Measurements from ENCODE around the gene SYT7.

DNA sequence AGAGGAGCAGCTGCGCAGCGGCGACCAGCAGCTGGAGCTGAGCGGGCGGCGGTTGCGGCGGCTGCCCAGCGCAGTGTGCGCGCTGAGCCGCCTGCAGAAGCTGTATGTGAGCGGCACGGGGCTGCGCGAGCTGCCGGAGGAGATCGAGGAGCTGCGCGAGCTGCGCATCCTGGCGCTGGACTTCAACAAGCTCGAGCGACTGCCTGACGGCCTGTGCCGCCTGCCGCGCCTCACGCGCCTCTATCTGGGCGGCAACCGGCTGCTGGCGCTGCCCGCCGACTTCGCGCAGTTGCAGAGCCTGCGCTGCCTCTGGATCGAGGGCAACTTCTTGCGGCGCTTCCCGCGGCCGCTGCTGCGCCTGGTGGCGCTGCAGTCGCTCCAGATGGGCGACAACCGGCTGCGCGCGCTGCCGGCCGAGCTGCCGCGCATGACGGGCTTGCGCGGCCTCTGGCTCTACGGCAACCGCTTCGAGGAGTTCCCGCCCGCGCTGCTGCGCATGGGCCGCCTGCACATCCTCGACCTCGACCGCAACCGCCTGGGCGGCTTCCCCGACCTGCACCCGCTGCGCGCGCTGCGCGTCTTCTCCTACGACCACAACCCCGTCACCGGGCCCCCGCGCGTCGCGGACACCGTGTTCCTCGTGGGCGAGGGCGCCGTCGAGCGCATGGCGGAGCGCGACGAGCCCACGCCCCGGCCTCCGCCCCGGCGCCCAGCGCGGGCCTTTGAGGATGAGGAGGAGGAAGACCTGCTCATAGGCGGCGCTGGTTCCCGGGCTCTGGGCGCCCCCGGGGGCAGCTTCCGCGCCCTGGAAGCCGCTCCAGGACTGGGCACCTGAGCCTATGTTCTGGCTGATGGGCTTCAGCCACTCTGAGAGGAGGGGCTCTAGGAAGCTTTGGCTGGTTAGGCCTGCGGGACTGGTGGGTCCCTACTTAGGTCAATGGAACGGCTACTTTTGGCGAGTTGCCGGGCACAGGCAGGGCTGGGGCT is 71.5 kb downstream of the SYT7 start:
- TF ChIP-seq, protein P1, sequence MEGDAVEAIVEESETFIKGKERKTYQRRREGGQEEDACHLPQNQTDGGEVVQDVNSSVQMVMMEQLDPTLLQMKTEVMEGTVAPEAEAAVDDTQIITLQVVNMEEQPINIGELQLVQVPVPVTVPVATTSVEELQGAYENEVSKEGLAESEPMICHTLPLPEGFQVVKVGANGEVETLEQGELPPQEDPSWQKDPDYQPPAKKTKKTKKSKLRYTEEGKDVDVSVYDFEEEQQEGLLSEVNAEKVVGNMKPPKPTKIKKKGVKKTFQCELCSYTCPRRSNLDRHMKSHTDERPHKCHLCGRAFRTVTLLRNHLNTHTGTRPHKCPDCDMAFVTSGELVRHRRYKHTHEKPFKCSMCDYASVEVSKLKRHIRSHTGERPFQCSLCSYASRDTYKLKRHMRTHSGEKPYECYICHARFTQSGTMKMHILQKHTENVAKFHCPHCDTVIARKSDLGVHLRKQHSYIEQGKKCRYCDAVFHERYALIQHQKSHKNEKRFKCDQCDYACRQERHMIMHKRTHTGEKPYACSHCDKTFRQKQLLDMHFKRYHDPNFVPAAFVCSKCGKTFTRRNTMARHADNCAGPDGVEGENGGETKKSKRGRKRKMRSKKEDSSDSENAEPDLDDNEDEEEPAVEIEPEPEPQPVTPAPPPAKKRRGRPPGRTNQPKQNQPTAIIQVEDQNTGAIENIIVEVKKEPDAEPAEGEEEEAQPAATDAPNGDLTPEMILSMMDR (IDR thresholded peaks at IDR 0.05; ENCODE audit: low read depth, low read length): peak; percentile 55
- TF ChIP-seq POLR2A (IDR thresholded peaks at IDR 0.05; ENCODE audit: extremely low read depth, insufficient read length): no peak

Measured in NB4 (cell line).